Neural cell (in vitro differentiated cells): ENCODE measurements around the gene VAV2.

Source experiments
- RAD21 ChIP-seq: fragments of 450-650 bp; conservative IDR thresholded peaks from 2 replicates; pipeline ENCODE4 v1.6.1; 2014; ENCODE audit warnings: antibody characterized with exemption, mild to moderate bottlenecking, moderate library complexity
- REST ChIP-seq: IDR thresholded peaks from 2 replicates; pipeline ENCODE4 v1.6.1; 2012; ENCODE audit warnings: borderline replicate concordance

- TF ChIP-seq RAD21, result no peak
- TF ChIP-seq REST, result no peak
Observed at GRCh38 chr9:133772581-133772980, 219.5 kb downstream of the VAV2 start.
